ENCODE results near the gene SUCLG2.

Gene SUCLG2

DNA sequence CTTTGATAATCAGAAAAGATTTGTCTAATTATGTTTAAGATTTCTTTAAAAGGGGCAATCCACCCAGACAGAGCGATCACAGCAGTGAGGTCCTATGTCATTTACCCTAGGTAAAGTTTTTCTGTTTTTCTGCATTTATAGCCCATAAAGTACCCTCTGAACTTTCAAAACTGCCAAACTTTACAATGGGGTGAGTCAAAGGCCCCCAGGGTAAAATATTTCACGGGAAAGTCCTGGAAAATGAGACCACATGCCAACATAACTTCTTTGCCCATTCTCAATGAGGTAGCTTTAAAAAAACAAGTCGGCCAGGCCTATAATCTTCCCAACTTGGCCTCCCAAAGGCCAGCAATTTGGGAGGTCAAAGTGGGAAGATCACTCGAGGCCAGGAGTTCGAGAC is 53.0 kb downstream of the SUCLG2 start:
- TF ChIP-seq, protein P1, sequence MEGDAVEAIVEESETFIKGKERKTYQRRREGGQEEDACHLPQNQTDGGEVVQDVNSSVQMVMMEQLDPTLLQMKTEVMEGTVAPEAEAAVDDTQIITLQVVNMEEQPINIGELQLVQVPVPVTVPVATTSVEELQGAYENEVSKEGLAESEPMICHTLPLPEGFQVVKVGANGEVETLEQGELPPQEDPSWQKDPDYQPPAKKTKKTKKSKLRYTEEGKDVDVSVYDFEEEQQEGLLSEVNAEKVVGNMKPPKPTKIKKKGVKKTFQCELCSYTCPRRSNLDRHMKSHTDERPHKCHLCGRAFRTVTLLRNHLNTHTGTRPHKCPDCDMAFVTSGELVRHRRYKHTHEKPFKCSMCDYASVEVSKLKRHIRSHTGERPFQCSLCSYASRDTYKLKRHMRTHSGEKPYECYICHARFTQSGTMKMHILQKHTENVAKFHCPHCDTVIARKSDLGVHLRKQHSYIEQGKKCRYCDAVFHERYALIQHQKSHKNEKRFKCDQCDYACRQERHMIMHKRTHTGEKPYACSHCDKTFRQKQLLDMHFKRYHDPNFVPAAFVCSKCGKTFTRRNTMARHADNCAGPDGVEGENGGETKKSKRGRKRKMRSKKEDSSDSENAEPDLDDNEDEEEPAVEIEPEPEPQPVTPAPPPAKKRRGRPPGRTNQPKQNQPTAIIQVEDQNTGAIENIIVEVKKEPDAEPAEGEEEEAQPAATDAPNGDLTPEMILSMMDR (conservative IDR thresholded peaks at IDR 0.05; ENCODE audit: low read depth): no peak
- CTCF ChIA-PET: no interaction called here
- no peak overlapping the region for H3K27ac ChIP-seq
- POLR2A ChIA-PET (ENCODE audit: low non-redundant PET): no interaction called here
- DNase-seq (ENCODE audit: low spot score): no peak

DNA sequence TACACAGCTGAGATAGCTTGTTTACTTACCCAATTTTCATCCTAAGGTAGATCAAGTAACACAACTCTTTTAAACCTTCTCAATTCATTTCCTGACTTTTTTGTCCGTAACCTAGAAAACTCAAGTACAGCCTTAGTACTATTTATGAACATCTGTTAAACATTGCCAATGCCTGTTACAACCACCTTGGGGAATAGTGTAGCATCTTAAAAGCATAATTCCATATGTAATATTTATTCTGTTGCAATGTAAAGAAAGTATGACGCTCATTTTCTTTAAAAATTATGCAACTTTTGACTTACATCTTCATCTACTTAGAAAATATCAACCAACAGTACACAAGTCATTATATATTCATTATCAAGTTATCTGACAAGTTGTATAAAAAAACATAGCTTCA is 54.6 kb downstream of the SUCLG2 start:
- ChIA-PET POLR2A (ENCODE audit: low non-redundant PET) (no interaction called here), CTCF (no interaction called here)
- H3K27ac ChIP-seq: no peak overlapping the region
- TF ChIP-seq, protein P1 (conservative IDR thresholded peaks at IDR 0.05; ENCODE audit: low read depth): no peak
- DNase-seq (ENCODE audit: low spot score): no peak

DNA sequence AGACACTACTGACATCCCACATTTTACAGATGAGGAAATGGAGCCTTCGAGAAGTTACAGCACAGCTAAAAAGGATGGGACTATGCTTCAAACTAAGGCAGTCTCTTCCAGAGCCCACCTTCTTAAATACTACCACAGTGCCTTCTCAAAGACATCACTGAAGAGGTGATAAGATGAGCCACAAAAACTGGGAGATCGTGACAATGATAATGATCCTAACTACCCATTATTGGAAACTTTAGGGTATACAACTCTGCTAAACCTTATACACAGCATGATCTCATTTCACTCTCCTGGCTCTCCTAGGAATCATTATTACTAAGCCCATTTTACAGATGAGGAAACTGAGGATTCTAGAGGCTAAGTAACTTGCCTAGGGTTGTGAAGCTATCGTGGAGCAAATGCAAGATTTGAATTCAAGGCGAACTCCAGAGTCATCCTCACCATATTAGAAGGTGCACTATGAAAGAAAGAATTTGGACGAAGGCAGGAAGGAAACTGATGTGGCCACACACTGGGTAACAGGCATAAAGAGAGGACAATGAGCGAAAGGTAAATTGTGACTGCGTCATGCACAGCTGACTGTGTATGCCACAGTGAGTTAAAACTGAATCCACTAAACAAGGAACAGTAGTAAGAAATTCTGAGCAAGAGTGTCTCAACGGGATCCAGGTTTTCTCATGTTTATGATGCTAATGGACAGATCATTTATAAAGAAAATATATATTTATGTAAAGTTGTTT is 55.4 kb downstream of the SUCLG2 start:
- POLR2A ChIA-PET (ENCODE audit: low non-redundant PET): no interaction called here
- DNase-seq (ENCODE audit: low spot score): no peak
- CTCF ChIA-PET: no interaction called here
- no peak overlapping the region for H3K27ac ChIP-seq
- TF ChIP-seq, protein P1 (conservative IDR thresholded peaks at IDR 0.05; ENCODE audit: low read depth): no peak

DNA sequence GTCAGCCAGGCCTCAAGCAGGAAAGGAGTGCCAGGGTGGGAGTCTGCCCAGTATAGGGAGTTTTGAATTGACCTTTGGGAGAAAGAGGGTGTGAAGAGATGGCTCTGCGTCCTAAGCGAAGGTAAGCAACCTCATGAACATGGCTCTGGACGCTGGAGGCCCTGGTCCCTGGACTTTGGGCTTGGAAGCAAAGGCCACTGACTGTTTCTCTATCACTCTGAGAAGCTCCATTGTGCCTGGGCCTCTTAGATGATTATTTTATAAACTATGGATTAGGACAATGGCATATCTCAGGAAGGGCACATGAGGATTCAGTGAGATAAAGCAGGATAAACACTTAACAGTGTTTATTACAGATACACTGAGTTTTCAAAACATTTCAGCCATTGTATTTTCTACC is 59.0 kb downstream of the SUCLG2 start:
- H3K27ac ChIP-seq: no peak overlapping the region

DNA sequence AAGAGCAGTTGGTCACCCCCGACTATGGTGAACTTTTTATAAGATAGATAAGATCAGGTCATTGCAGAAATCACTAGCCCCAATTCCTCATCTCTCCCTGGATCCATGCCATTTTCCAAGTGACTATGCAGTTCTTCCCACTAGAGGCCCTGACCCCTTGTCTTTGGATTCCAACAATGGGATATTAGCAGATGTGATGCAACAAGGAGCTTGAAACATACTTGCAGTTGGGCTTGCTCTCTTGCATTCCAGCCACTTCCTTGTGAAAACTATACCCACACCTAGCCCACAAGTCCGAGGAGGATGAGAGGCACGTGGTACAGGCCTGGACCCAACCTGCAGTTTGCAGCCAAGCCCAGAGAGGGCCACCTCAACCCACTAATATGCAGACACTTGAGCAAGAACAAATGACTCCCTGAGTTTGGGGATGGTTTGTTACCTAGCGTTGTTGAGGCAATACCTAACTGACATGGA is 60.6 kb downstream of the SUCLG2 start:
- ChIA-PET POLR2A (ENCODE audit: low non-redundant PET) (no interaction called here), CTCF (no interaction called here)
- TF ChIP-seq, protein P1 (conservative IDR thresholded peaks at IDR 0.05; ENCODE audit: low read depth): no peak
- no peak for DNase-seq (ENCODE audit: low spot score)
- no peak overlapping the region for H3K27ac ChIP-seq

More for the DNA sequence above, 59.0 kb downstream of the SUCLG2 start:
- ChIA-PET POLR2A (ENCODE audit: low non-redundant PET) (no interaction called here), CTCF (interaction anchor here (0.7 kb wide), 1 partner anchor 238 kb away, joined by 6 read pairs; no protein-coding TSS in a partner anchor)
- TF ChIP-seq, protein P1 (conservative IDR thresholded peaks at IDR 0.05; ENCODE audit: low read depth): no peak
- DNase-seq (ENCODE audit: low spot score): no peak

DNA sequence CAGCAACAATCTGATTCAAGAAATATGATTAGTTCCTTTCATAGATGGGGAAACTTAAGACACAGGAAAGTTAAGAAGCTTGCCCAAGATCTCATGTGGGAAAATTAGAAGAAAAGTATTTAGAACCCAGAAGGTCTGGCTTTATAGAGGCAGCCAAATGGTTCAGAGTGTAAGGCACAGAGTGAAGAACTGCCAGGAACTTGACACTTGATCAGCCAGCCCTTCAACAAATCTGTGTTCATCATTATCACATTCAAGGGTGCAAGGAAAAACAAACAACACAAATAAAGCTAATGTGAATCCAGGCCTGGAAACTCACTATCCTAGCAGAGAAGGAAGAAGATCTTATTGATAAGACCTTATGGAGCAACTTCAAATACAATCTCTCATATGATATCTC is 62.4 kb downstream of the SUCLG2 start:
- H3K27ac ChIP-seq: no peak overlapping the region
- ChIA-PET CTCF (interaction anchor here (0.7 kb wide), 1 partner anchor 1286 kb away, joined by 3 read pairs; no protein-coding TSS in a partner anchor), POLR2A (ENCODE audit: low non-redundant PET) (no interaction called here)
- DNase-seq (ENCODE audit: low spot score): no peak
- TF ChIP-seq, protein P1 (conservative IDR thresholded peaks at IDR 0.05; ENCODE audit: low read depth): no peak
